OCI-LY1 (cell line): ENCODE data around the gene TMEM184B.

Experiments
- H2AFZ ChIP-seq: fragments of 200-600 bp; sonication (generic), shearing (Covaris generic); 2 replicates; pipeline ENCODE4 v1.6.0; 2014; ENCODE audit warnings: antibody characterized with exemption, mild to moderate bottlenecking, low read length
- H3F3A ChIP-seq: fragments of 200-600 bp; sonication (generic), shearing (Covaris generic); 2 replicates; pipeline ENCODE4 v1.6.0; 2014; ENCODE audit warnings: mild to moderate bottlenecking, antibody characterized with exemption, low read length, moderate library complexity; ENCODE audit not compliant: insufficient read depth
- H3K27ac ChIP-seq: fragments of 200-600 bp; sonication (generic); 2 replicates; pipeline ENCODE4 v1.5.1; 2014; ENCODE audit warnings: low read length, mixed run types, mild to moderate bottlenecking, low read depth; ENCODE audit not compliant: poor library complexity, severe bottlenecking
- H3K27me3 ChIP-seq: fragments of 200-600 bp; sonication (generic); 2 replicates; pipeline ENCODE4 v1.6.0; 2014; ENCODE audit warnings: antibody characterized with exemption, mild to moderate bottlenecking, low read length, moderate library complexity; ENCODE audit not compliant: insufficient read depth
- H3K36me3 ChIP-seq: fragments of 200-600 bp; sonication (generic); 2 replicates; pipeline ENCODE4 v1.6.1; 2014; ENCODE audit warnings: mild to moderate bottlenecking, antibody characterized with exemption, low read length, moderate library complexity, mixed read lengths; ENCODE audit not compliant: insufficient read depth
- H3K4me1 ChIP-seq: fragments of 200-600 bp; sonication (generic); 2 replicates; pipeline ENCODE4 v1.5.1; 2014; ENCODE audit warnings: mild to moderate bottlenecking, low read length, moderate library complexity; ENCODE audit not compliant: insufficient read depth, severe bottlenecking
- H3K4me2 ChIP-seq: fragments of 200-600 bp; sonication (generic), shearing (Covaris generic); 2 replicates; pipeline ENCODE4 v1.6.1; 2014; ENCODE audit warnings: low read length
- H3K4me3 ChIP-seq: fragments of 200-600 bp; sonication (generic); 2 replicates; pipeline ENCODE4 v1.5.1; 2014; ENCODE audit warnings: low read length, low read depth, mild to moderate bottlenecking, mixed read lengths; ENCODE audit not compliant: poor library complexity, severe bottlenecking
- H3K79me2 ChIP-seq: fragments of 200-600 bp; shearing (Covaris generic); 2 replicates; pipeline ENCODE4 v1.6.1; 2016; ENCODE audit warnings: mixed run types, low read length, mixed read lengths; ENCODE audit not compliant: insufficient read depth
- H3K9ac ChIP-seq: fragments of 200-600 bp; sonication (generic), shearing (Covaris generic); 2 replicates; pipeline ENCODE4 v1.6.1; 2014; ENCODE audit warnings: mild to moderate bottlenecking, low read length, mixed read lengths
- H3K9me2 ChIP-seq: fragments of 200-600 bp; sonication (generic), shearing (Covaris generic); 2 replicates; pipeline ENCODE4 v1.6.1; 2014; ENCODE audit warnings: low read depth, mild to moderate bottlenecking, low read length, mixed read lengths
- H3K9me3 ChIP-seq: fragments of 200-600 bp; shearing (Covaris generic); 2 replicates; pipeline ENCODE4 v1.6.1; 2014; ENCODE audit warnings: low read length, mixed read lengths
- H4K20me1 ChIP-seq: fragments of 200-600 bp; sonication (generic), shearing (Covaris generic); 2 replicates; pipeline ENCODE4 v1.6.0; 2016; ENCODE audit warnings: mild to moderate bottlenecking, low read length; ENCODE audit not compliant: insufficient read depth
- CTCF ChIP-seq: fragments of 200-600 bp; sonication (generic), shearing (Covaris generic); IDR thresholded peaks from 2 replicates; pipeline ENCODE4 v1.5.1; 2017; ENCODE audit warnings: mild to moderate bottlenecking, antibody characterized with exemption, low read length, moderate library complexity, mixed read lengths
- EZH2 ChIP-seq: fragments of 200-600 bp; sonication (generic), shearing (Covaris generic); IDR thresholded peaks from 2 replicates; pipeline ENCODE4 v1.8.0; 2017; ENCODE audit warnings: borderline replicate concordance, mixed run types, mild to moderate bottlenecking, antibody characterized with exemption, low read length, moderate library complexity, mixed read lengths

Gene TMEM184B

GRCh38 chr22:38233427-38233826, 39.4 kb downstream of the TMEM184B start:
- no peaks in the 10 kb centered on the region for H4K20me1 ChIP-seq
- TF ChIP-seq EZH2 (no peak), CTCF (no peak)
- H3K27ac ChIP-seq: no peak overlapping the region
- H3K9me3 ChIP-seq: no peaks in the 10 kb centered on the region
- no peaks in the 10 kb centered on the region for H3K4me1 ChIP-seq
- H3F3A ChIP-seq: no peaks in the 10 kb centered on the region
- no peak overlapping the region for H3K9ac ChIP-seq
- H2AFZ ChIP-seq: no peak overlapping the region
- H3K4me2 ChIP-seq: no peak overlapping the region
- no peaks in the 10 kb centered on the region; the same call in 1 of the 2 replicates for H3K36me3 ChIP-seq
- H3K4me3 ChIP-seq: no peak overlapping the region
- H3K9me2 ChIP-seq: no peaks in the 10 kb centered on the region
- H3K27me3 ChIP-seq: no peaks in the 10 kb centered on the region
- H3K79me2 ChIP-seq: no peaks in the 10 kb centered on the region

DNA sequence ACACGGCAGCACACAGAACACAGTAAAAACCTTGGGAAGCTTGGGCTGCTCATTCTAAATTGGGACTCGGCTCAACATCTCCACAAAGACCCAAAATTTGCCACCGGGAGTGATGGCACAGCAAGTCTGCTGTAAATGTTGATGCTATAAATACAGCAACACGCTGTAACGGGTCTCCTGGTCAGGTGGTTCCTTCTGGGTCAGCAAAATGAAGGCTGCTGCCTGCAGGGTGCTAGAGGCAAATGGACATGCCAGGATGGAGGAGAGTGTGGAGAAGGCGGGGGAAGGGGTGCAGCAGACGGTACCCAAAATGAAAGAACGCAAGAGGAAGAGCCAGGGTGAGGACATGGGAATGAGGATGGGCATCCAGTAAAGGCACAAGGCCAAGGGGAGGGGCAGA, 40.6 kb downstream of the TMEM184B start:
- TF ChIP-seq EZH2 (no peak), CTCF (no peak)
- H3K9me3 ChIP-seq: no peaks in the 10 kb centered on the region
- H3K27ac ChIP-seq: no peak overlapping the region
- no peaks in the 10 kb centered on the region; the same call in 1 of the 2 replicates for H3K36me3 ChIP-seq
- H3K79me2 ChIP-seq: no peaks in the 10 kb centered on the region
- H3K4me1 ChIP-seq: no peaks in the 10 kb centered on the region
- no peak overlapping the region for H3K9ac ChIP-seq
- no peak overlapping the region for H3K4me3 ChIP-seq
- no peaks in the 10 kb centered on the region for H3K9me2 ChIP-seq
- H3F3A ChIP-seq: no peaks in the 10 kb centered on the region
- H3K27me3 ChIP-seq: no peaks in the 10 kb centered on the region
- no peak overlapping the region for H2AFZ ChIP-seq
- H4K20me1 ChIP-seq: no peaks in the 10 kb centered on the region
- H3K4me2 ChIP-seq: no peak overlapping the region

GRCh38 chr22:38230916-38231315, 41.9 kb downstream of the TMEM184B start:
- H3K4me1 ChIP-seq: no peaks in the 10 kb centered on the region
- no peaks in the 10 kb centered on the region for H3K27me3 ChIP-seq
- no peaks in the 10 kb centered on the region for H3F3A ChIP-seq
- no peak overlapping the region for H3K27ac ChIP-seq
- H3K4me3 ChIP-seq: no peak overlapping the region
- H3K9ac ChIP-seq: no peak overlapping the region
- no peaks in the 10 kb centered on the region for H3K79me2 ChIP-seq
- H3K9me2 ChIP-seq: no peaks in the 10 kb centered on the region
- H3K9me3 ChIP-seq: no peaks in the 10 kb centered on the region
- no peaks in the 10 kb centered on the region for H4K20me1 ChIP-seq
- no peak overlapping the region for H2AFZ ChIP-seq
- H3K36me3 ChIP-seq: no peaks in the 10 kb centered on the region; the same call in 1 of the 2 replicates
- H3K4me2 ChIP-seq: no peak overlapping the region
- TF ChIP-seq EZH2 (no peak), CTCF (no peak)
